ENCODE results near the gene EFHD2.
"Not testable (repeated sequence)": the region's sequence is repeated elsewhere in the genome, so short reads cannot be mapped to it uniquely, and the experiment has no call there.

EFHD2 gene

GRCh38 chr1:15409388-15410222, at the start of gene EFHD2:
EFHD2 (plus strand) TSS chr1:15409888; CDS start chr1:15409972, 84 bp downstream.
- DNase-seq: no peak

DNA sequence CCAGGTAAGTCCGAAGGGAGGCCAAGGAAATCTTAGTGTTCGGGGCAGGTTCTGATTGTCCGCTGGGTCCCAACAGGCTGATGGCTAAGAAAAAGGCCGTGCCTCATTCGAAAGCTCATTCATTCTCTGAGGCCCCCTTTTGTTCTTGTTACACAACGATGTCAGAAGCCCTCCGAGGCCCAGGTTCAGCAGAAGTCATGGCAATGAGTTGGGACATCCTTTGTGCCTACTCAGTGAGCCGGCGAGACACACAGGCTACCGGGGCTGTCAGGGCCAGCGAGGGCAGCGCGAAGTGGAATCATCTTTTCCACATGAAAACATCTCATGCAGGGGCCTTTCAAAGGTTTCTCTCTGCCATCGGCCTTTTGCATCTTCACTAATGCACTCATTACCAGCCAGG, 49.0 kb upstream of the EFHD2 start:
- DNase-seq: no peak

- no peak for DNase-seq
Measured at GRCh38 chr1:15362096-15362736, 47.5 kb upstream of the EFHD2 start.

- DNase-seq: no peak
Measured at GRCh38 chr1:15362737-15363128, 47.0 kb upstream of the EFHD2 start.

DNA sequence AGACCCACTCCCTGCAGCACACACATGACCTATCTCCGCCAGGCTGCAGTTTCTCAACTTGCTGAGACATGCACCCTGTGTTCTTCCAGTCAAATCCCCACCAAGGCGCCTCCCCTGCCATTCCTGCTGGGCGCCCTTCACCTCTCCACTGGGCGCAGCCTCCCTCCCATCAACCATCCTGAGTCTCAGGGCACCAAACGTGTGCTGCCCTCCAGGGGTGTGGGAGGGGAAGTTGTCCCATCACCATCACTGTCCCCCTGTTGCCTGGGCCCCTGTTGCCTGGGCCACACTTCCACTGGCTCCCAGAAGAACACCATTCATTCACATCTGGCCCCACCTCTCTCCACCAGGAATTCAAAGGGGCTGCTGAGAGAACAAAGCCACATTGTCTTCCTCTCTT, 44.9 kb upstream of the EFHD2 start:
- DNase-seq: no peak

GRCh38 chr1:15368888-15369287, 40.8 kb upstream of the EFHD2 start:
- no peak for DNase-seq

GRCh38 chr1:15370268-15370667, 39.4 kb upstream of the EFHD2 start:
- DNase-seq: no peak

DNA sequence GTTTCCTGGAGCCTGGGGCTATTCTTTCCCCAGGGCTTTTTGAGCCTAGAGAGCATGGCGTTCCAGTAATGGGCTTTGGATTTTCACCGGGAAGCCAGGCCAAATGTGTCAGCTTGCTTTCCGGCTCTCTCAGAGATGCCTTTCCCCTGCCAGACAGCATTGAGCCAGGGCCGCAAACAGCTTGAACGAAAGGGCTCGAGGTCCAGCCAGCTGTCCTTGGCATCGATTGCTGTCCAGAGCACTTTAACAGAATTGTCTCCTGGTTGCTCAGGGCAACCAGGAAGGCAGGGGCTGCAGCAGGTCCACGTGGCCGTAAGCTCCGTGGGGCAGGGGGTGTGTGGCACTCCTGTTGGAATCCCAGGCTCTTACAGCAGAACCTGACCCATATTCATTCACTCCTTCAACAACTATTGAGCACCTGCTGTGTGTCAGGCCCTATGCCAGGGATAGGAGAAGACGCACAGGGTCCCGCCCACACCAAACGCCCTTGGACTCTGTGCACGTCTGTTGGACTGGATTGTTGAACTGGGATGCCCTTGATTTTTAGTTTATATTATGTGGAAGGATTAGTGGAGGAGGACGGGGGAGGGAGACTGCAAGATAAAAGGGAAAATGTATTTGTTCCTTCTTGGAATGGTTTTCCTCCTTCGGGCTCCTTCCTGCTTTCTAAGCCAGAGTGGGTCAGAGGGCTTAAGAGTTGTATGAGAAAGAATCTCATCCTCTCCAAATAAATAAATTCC, 38.7 kb upstream of the EFHD2 start:
- DNase-seq: no peak

DNA sequence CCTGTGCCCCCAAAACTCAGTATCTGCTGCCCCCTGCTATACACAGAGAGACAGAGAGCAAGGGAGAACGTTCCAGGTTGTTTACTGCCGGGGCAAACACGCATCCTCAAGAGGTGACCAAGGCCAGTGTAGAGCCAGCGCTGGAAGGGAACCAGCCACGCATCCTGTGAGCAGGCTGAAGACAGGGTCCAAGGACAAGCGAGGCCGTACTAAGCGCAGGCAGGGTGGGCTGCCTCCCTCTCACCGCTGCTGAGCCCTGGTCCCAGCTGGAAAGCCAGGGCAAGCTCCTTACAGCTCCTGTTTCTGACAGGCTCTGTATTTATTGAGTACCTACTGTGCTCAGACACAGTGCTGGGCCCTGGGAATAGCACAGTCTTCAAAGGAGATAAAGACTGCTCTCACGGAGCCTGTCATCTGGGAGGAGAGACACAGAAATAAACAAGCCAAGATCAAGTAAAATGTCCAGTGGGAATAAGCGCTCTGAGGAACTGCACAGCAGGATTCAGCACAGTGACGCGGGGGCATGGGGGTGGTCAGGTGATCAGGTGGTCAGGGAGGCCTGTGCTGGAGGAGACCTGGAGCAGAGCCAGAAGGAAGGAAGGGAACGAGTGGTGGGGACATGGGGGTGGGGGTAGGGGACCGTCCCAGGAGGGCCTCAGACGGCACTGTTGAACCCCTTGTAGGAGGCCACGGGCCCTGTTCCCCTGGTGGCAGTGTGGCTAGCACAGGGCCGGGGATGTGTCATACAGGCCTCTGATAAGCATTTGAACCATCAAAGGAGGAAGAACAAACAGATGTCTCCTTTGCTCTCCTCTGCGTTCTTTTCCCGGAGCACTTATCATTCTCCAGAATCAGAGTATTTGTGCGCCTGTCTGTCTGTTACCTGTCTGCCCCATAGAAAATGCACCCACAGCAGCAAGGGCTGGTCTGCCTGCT, 37.8 kb upstream of the EFHD2 start:
- DNase-seq: no peak

- DNase-seq: no peak
Measured at GRCh38 chr1:15378729-15379128, 31.0 kb upstream of the EFHD2 start.

DNA sequence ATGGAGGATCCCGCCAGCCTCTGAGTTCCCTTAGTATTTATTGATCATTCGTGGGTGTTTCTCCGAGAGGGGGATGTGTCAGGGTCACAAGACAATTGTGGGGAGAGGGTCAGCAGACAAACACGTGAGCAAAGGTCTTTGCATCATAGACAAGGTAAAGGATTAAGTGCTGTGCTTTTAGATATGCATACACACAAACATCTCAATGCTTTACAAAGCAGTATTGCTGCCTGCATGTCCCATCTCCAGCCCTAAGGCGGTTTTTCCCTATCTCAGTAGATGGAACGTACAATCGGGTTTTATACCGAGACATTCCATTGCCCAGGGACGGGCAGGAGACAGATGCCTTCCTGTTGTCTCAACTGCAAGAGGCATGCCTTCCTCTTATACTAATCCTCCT, 30.5 kb upstream of the EFHD2 start:
- DNase-seq: not testable (repeated sequence)

- DNase-seq: no peak
Measured at GRCh38 chr1:15380601-15381508, 28.8 kb upstream of the EFHD2 start.

GRCh38 chr1:15381805-15382204, 27.9 kb upstream of the EFHD2 start:
- DNase-seq: no peak

DNA sequence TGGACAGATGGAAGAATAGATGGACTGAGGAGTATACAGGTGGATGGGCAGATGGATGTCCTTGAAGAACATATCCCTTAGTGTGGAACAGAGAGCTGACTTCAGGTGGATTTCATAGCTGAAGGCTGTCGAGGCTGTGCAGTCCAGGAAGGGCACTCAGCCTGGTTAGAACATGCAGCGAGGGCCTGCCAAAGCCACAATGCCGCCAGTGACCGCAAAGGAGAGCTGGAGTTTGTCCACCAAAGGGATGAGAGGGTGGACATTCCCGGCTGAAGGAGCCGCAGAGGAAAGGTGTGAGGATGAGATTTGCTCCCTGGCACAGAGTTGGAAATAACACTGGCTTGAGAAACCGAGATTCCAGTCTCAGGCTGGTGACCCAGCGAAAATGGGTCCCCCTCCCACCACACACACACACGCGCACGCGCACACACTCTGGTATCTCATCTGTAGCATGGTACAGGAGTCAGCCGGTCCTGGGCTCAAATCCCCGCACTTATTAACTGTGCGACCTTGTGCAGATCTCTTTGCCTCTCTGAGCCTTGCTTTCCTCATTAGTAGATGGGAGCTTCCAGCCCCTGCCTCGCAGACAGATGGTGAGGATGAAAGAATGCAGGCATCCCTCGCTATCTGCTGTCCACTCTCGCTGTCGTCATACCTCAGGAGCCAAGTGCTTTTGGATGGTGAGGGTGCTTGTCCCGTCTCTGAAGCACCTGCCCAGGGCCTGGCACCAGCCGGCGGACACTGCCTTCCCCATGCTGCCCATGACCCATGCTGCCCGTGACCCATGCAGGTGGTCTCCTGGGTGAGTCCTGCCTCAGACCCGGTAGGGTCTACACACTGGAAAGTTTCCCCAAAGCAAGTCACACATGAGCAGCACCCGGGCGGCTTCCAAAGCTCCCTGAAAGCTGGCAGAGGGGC, 26.8 kb upstream of the EFHD2 start:
- no peak for DNase-seq

GRCh38 chr1:15383810-15384209, 25.9 kb upstream of the EFHD2 start:
- DNase-seq: no peak

DNA sequence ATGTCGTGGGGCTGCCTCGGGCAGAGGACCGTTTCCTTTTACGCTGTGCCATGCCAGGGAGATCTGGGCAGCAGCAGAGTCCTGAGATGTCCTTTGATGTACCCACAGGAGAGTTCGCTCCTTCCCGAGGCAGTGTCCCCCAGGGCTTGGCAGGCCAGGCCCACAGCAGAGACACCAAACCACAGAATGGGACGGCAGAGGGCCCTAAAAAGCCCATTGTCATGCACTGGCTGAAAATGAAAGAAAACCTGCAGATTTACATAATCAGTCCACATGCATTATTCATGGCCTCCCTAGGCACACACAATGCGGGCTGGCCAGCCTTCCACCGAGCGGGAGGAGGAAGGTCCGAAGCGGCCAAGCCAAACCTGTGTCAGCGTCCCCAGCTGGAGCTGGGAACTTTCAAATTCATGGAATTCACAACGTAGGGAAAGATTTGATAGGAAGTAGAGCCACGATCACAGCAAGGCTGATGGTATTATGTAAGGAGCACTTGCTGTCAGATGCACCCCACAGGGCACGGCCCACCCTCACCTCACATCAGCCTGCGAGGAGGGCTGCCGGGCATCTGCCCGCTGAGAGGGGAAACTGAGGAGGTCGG, 25.3 kb upstream of the EFHD2 start:
- DNase-seq: no peak

DNA sequence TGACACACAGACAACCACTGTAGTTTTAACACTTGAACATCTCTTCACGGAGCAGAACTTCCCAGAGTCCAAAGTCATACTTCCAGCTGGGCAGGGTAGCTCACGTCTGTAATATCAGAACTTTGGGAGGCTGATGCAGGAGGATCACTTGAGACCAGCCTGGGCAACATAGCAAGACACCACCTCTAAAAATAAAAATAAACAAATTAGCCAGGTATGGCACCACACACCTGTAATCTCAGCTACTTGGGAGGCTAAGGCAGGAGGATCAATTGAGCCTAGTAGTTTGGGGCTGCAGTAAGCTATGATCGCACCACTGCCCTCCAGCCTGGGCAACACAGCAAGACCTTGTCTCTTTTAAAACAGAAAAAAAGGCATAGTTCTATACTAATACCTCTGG, 24.3 kb upstream of the EFHD2 start:
- DNase-seq: no peak

- no peak for DNase-seq
Measured at GRCh38 chr1:15386164-15386749, 23.4 kb upstream of the EFHD2 start.

- no peak for DNase-seq
Measured at GRCh38 chr1:15388201-15388880, 21.3 kb upstream of the EFHD2 start.

Measured in NCI-H187 treated with DMSO at 0.1 percent for 48 hours (cell line).